Keratinocyte (primary cell): ENCODE measurements around the gene ZMYND19.

ENCODE experiments used
- EZH2 ChIP-seq: IDR thresholded peaks from one replicate; pipeline ENCODE4 v1.6.1; 2012; ENCODE audit warnings: inconsistent platforms, mild to moderate bottlenecking, low read length, moderate library complexity
- TF ChIP-seq, protein P1 (sequence below), 3 experiments: IDR thresholded peaks in 1 of 3; conservative IDR thresholded peaks in 1 of 3; optimal IDR thresholded peaks in 1 of 3; 2 replicates in 2 of 3; 3 replicates in 1 of 3; pipeline versions ENCODE3 to v1.5.1; 2011; ENCODE audit warnings: low read length in 3 of 3, mild to moderate bottlenecking in 3 of 3, moderate library complexity in 2 of 3, control low read depth in 1 of 3, inconsistent platforms in 1 of 3; ENCODE audit not compliant: insufficient read depth in 2 of 3; ENCODE audit errors: extremely low read depth in 1 of 3

- TF ChIP-seq, protein P1, sequence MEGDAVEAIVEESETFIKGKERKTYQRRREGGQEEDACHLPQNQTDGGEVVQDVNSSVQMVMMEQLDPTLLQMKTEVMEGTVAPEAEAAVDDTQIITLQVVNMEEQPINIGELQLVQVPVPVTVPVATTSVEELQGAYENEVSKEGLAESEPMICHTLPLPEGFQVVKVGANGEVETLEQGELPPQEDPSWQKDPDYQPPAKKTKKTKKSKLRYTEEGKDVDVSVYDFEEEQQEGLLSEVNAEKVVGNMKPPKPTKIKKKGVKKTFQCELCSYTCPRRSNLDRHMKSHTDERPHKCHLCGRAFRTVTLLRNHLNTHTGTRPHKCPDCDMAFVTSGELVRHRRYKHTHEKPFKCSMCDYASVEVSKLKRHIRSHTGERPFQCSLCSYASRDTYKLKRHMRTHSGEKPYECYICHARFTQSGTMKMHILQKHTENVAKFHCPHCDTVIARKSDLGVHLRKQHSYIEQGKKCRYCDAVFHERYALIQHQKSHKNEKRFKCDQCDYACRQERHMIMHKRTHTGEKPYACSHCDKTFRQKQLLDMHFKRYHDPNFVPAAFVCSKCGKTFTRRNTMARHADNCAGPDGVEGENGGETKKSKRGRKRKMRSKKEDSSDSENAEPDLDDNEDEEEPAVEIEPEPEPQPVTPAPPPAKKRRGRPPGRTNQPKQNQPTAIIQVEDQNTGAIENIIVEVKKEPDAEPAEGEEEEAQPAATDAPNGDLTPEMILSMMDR (optimal IDR thresholded peaks at IDR 0.05 in 1 of 3, IDR thresholded peaks at IDR 0.05 in 1 of 3, conservative IDR thresholded peaks at IDR 0.05 in 1 of 3; ENCODE audit: extremely low read depth in 1 of 3, insufficient read depth in 2 of 3, low read length in 3 of 3), result no peak
- no peak for TF ChIP-seq EZH2
Observed at GRCh38 chr9:137550231-137550621, 40.1 kb downstream of the ZMYND19 start, which contains the start of gene PNPLA7.
